Stimulated activated CD4-positive, alpha-beta T cell treated with anti-CD3 and anti-CD28 coated beads, Interleukin-1b, Interleukin-23, amount 100 ng/mL, for 24 hours (primary cell): ENCODE results near the gene FER1L5.

Experiments used
- DNase-seq, 4 experiments: peaks; one replicate each; pipeline ENCODE4 v3.0.0-alpha.2; 2020; ENCODE audit warnings: low read depth in 4 of 4, low spot score in 1 of 4

Gene FER1L5

GRCh38 chr2:96642564-96643360, at the start of gene FER1L5:
FER1L5 (plus strand) TSS chr2:96642764; CDS start chr2:96642837, 73 bp downstream.
- no peak for DNase-seq

- DNase-seq, result no peak
These were observed 48.3 kb upstream of the FER1L5 start for GRCh38 chr2:96594282-96594681.

- DNase-seq, result no peak
These were observed 47.8 kb upstream of the FER1L5 start for GRCh38 chr2:96594691-96595152.

- no peak for DNase-seq
These were observed 46.0 kb upstream of the FER1L5 start for GRCh38 chr2:96596596-96596995.

GRCh38 chr2:96599941-96600340, 42.6 kb upstream of the FER1L5 start:
- DNase-seq, result no peak

GRCh38 chr2:96601382-96602292, 40.9 kb upstream of the FER1L5 start:
- DNase-seq, result no peak

GRCh38 chr2:96602330-96602823, 40.2 kb upstream of the FER1L5 start:
- DNase-seq, result no peak

GRCh38 chr2:96604104-96604503, 38.5 kb upstream of the FER1L5 start:
- no peak for DNase-seq

- no peak for DNase-seq
These were observed 33.8 kb upstream of the FER1L5 start for GRCh38 chr2:96608469-96609455.

- DNase-seq, result no peak
These were observed 26.4 kb upstream of the FER1L5 start for GRCh38 chr2:96616128-96616527.

GRCh38 chr2:96616535-96616934, 26.0 kb upstream of the FER1L5 start:
- DNase-seq, result no peak

GRCh38 chr2:96617012-96617411, 25.6 kb upstream of the FER1L5 start:
- DNase-seq, result no peak

- no peak for DNase-seq
These were observed 23.8 kb upstream of the FER1L5 start for GRCh38 chr2:96618596-96619283.

GRCh38 chr2:96622544-96622943, 20.0 kb upstream of the FER1L5 start:
- DNase-seq, result no peak

GRCh38 chr2:96623116-96623515, 19.4 kb upstream of the FER1L5 start:
- DNase-seq, result no peak

- no peak for DNase-seq
These were observed 16.7 kb upstream of the FER1L5 start for GRCh38 chr2:96625571-96626552.

- DNase-seq, result no peak
These were observed 16.0 kb upstream of the FER1L5 start for GRCh38 chr2:96626553-96626942.

- DNase-seq, result no peak
These were observed 10.6 kb upstream of the FER1L5 start for GRCh38 chr2:96631804-96632435.
